Panc1 (cell line): Measurements from ENCODE around the gene HABP2.

Experiments
- POLR2AphosphoS5 ChIP-seq: IDR thresholded peaks from 2 replicates; pipeline ENCODE4 v1.6.1; 2012; ENCODE audit warnings: mild to moderate bottlenecking, low read depth, low read length, moderate library complexity
- TF ChIP-seq, protein P1 (sequence below): fragments of 450-650 bp; IDR thresholded peaks from 2 replicates; pipeline ENCODE4 v1.5.1; 2017; ENCODE audit warnings: mild to moderate bottlenecking
- TF ChIP-seq, protein P2 (sequence below), 2 experiments: IDR thresholded peaks; 2 replicates each; pipeline ENCODE4 v1.6.1; 2011 to 2012; ENCODE audit warnings: low read depth in 2 of 2, control low read depth in 1 of 2, low read length in 1 of 2, mild to moderate bottlenecking in 1 of 2, moderate library complexity in 1 of 2; ENCODE audit not compliant: insufficient read depth in 1 of 2

DNA sequence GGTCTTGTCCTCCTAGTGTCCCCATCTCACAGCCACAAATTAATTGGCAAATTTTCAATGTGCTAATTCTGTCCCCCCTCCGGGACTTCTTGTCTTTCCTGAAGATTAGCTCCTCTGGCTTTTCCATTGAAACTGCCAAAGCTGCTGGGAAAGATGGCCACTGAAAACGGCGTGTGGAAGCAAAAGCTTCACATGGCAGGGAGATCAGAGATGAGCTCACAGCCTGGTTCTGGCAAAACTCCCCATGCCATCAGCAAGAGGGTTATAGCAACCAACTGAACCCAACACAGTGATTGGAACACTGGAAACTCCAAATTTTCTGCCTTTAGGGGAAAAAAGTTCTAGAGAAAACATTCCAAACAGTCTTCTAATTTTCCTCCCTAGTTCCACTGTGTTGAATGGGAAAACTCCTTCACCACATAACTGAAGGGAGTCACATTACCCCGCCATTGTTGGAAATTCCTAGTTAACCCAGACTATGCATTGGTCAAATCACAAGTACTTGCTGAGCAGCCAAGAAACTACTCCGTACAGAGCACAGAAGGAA lies 74.0 kb downstream of the HABP2 start:
- TF ChIP-seq, protein P1, sequence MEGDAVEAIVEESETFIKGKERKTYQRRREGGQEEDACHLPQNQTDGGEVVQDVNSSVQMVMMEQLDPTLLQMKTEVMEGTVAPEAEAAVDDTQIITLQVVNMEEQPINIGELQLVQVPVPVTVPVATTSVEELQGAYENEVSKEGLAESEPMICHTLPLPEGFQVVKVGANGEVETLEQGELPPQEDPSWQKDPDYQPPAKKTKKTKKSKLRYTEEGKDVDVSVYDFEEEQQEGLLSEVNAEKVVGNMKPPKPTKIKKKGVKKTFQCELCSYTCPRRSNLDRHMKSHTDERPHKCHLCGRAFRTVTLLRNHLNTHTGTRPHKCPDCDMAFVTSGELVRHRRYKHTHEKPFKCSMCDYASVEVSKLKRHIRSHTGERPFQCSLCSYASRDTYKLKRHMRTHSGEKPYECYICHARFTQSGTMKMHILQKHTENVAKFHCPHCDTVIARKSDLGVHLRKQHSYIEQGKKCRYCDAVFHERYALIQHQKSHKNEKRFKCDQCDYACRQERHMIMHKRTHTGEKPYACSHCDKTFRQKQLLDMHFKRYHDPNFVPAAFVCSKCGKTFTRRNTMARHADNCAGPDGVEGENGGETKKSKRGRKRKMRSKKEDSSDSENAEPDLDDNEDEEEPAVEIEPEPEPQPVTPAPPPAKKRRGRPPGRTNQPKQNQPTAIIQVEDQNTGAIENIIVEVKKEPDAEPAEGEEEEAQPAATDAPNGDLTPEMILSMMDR = no peak
- TF ChIP-seq, protein P2, sequence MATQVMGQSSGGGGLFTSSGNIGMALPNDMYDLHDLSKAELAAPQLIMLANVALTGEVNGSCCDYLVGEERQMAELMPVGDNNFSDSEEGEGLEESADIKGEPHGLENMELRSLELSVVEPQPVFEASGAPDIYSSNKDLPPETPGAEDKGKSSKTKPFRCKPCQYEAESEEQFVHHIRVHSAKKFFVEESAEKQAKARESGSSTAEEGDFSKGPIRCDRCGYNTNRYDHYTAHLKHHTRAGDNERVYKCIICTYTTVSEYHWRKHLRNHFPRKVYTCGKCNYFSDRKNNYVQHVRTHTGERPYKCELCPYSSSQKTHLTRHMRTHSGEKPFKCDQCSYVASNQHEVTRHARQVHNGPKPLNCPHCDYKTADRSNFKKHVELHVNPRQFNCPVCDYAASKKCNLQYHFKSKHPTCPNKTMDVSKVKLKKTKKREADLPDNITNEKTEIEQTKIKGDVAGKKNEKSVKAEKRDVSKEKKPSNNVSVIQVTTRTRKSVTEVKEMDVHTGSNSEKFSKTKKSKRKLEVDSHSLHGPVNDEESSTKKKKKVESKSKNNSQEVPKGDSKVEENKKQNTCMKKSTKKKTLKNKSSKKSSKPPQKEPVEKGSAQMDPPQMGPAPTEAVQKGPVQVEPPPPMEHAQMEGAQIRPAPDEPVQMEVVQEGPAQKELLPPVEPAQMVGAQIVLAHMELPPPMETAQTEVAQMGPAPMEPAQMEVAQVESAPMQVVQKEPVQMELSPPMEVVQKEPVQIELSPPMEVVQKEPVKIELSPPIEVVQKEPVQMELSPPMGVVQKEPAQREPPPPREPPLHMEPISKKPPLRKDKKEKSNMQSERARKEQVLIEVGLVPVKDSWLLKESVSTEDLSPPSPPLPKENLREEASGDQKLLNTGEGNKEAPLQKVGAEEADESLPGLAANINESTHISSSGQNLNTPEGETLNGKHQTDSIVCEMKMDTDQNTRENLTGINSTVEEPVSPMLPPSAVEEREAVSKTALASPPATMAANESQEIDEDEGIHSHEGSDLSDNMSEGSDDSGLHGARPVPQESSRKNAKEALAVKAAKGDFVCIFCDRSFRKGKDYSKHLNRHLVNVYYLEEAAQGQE (IDR thresholded peaks at IDR 0.05; ENCODE audit: insufficient read depth in 1 of 2, low read depth in 2 of 2, low read length in 1 of 2) = no peak
- TF ChIP-seq POLR2AphosphoS5 = no peak
